SH-SY5Y (cell line): ENCODE data around the gene ANKRD13D.

Experiments used
- GATA2 ChIP-seq: IDR thresholded peaks from 2 replicates; pipeline ENCODE4 v1.6.1; 2011; ENCODE audit warnings: mild to moderate bottlenecking, low read depth, low read length
- GATA3 ChIP-seq: IDR thresholded peaks from 2 replicates; pipeline ENCODE4 v1.6.1; 2011; ENCODE audit warnings: low read depth, mild to moderate bottlenecking, low read length, moderate library complexity

DNA sequence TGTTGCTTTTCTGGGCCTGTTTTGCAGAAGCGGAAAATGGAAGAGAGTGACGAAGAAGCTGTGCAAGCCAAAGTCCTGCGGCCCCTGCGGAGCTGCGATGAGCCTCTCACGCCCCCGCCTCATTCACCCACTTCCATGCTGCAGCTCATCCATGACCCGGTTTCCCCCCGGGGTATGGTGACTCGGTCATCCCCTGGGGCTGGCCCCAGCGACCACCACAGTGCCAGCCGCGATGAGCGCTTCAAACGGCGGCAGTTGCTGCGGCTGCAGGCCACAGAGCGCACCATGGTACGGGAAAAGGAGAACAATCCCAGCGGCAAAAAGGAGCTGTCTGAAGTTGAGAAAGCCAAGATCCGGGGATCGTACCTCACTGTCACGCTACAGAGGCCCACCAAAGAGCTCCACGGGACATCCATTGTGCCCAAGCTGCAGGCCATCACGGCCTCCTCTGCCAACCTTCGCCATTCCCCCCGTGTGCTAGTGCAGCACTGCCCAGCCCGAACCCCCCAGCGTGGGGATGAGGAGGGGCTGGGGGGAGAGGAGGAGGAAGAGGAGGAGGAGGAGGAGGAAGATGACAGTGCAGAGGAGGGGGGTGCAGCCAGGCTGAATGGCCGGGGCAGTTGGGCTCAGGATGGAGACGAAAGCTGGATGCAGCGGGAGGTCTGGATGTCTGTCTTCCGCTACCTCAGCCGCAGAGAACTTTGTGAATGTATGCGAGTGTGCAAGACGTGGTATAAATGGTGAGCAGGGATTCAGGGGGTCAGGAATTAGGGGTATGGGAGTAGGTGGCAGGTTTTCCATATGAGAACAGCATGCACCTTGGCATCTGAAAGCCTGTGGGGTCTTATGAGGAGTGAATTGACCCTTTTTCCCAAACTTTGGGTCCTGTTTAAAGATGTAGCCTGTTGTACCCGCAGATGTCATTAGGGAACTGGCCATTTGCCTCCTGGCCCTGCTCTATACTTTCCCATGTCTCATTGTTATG is 38.8 kb upstream of the ANKRD13D start:
- no peak for TF ChIP-seq GATA2
- no peak for TF ChIP-seq GATA3
